ENCODE measurements around the gene LBHD2.
A peak's percentile ranks its signal among the peaks of the same experiment; 100 is the strongest.

The LBHD2 gene

GRCh38 chr14:103132381-103133209 lies 48.6 kb downstream of the LBHD2 start:
- peak; percentile 62 for DNase-seq (ENCODE audit: low spot score)

- DNase-seq (ENCODE audit: low spot score), result no peak
Observed at GRCh38 chr14:103133210-103134140, 49.5 kb downstream of the LBHD2 start.

GRCh38 chr14:103134405-103134804 lies 50.4 kb downstream of the LBHD2 start:
- no peak for DNase-seq (ENCODE audit: low spot score)

GRCh38 chr14:103134919-103135318 lies 50.9 kb downstream of the LBHD2 start:
- no peak for DNase-seq (ENCODE audit: low spot score)

- no peak for DNase-seq (ENCODE audit: low spot score)
Observed at GRCh38 chr14:103135333-103136260, 51.6 kb downstream of the LBHD2 start.

GRCh38 chr14:103136388-103137271 lies 52.6 kb downstream of the LBHD2 start:
- no peak for DNase-seq (ENCODE audit: low spot score)

- DNase-seq (ENCODE audit: low spot score), result peak; percentile 65
Observed at GRCh38 chr14:103137689-103138300, 53.8 kb downstream of the LBHD2 start.

- peak; percentile 67 for DNase-seq (ENCODE audit: low spot score)
Observed at GRCh38 chr14:103138301-103139131, 54.5 kb downstream of the LBHD2 start.

GRCh38 chr14:103139132-103140025 lies 55.4 kb downstream of the LBHD2 start:
- DNase-seq (ENCODE audit: low spot score), result no peak

All from left forelimb (tissue), 1 donor.